LNCAP (cell line): ENCODE data around the gene TIGAR.

Experiments
- CTCF ChIP-seq: fragments of 450-650 bp; IDR thresholded peaks from 2 replicates; pipeline ENCODE4 v1.5.1; 2017; ENCODE audit warnings: mild to moderate bottlenecking

The TIGAR gene

GRCh38 chr12:4322726-4323125, 1.7 kb downstream of the TIGAR start:
- no peak for TF ChIP-seq CTCF

- TF ChIP-seq CTCF = no peak
These were observed 2.4 kb downstream of the TIGAR start for GRCh38 chr12:4323396-4323795.

- TF ChIP-seq CTCF = no peak
These were observed 3.4 kb downstream of the TIGAR start for GRCh38 chr12:4324366-4324765.

GRCh38 chr12:4325966-4326365, 5.0 kb downstream of the TIGAR start:
- no peak for TF ChIP-seq CTCF

- TF ChIP-seq CTCF = no peak
These were observed 6.3 kb downstream of the TIGAR start for GRCh38 chr12:4327293-4327692.

- TF ChIP-seq CTCF = no peak
These were observed 9.2 kb downstream of the TIGAR start for GRCh38 chr12:4330203-4330602.

- TF ChIP-seq CTCF = no peak
These were observed 10.2 kb downstream of the TIGAR start for GRCh38 chr12:4331221-4331620.

GRCh38 chr12:4331842-4332241, 10.8 kb downstream of the TIGAR start:
- no peak for TF ChIP-seq CTCF
